Skeletal muscle tissue (tissue), 4 donors: ENCODE data around the gene ZNF45. TPM values are rescaled to one million over a fixed set of nuclear protein-coding genes. Genes with fewer than 3 reads are reported as not detected.
A peak's percentile ranks its signal among the peaks of the same experiment; 100 is the strongest.

Experiments
- H3K27ac ChIP-seq: one replicate; pipeline ENCODE4 v1.7.0; 2013; ENCODE audit warnings: mild to moderate bottlenecking, low read depth, low read length, inconsistent platforms
- H3K27me3 ChIP-seq, 3 donors: one replicate each; pipeline ENCODE4 v1.7.0; 2013; ENCODE audit warnings: low read length in 3 of 3; ENCODE audit not compliant: control insufficient read depth in 3 of 3, insufficient read depth in 3 of 3
- H3K36me3 ChIP-seq, 3 donors: one replicate each; pipeline ENCODE4 v1.7.0; 2013; ENCODE audit warnings: low read length in 3 of 3; ENCODE audit not compliant: control insufficient read depth in 3 of 3, insufficient read depth in 3 of 3
- H3K4me1 ChIP-seq, 3 donors: one replicate each; pipeline ENCODE4 v1.7.0; 2013; ENCODE audit warnings: low read length in 3 of 3, mild to moderate bottlenecking in 3 of 3; ENCODE audit not compliant: control insufficient read depth in 3 of 3, insufficient read depth in 3 of 3
- H3K4me3 ChIP-seq, 3 donors: one replicate each; pipeline ENCODE4 v1.7.0; 2013; ENCODE audit warnings: low read length in 3 of 3
- H3K9ac ChIP-seq, 3 donors: one replicate each; pipeline ENCODE4 v1.7.0; 2013; ENCODE audit warnings: low read length in 3 of 3, mild to moderate bottlenecking in 3 of 3, moderate library complexity in 2 of 3, low read depth in 1 of 3
- H3K9me3 ChIP-seq, 3 donors: one replicate each; pipeline ENCODE4 v1.7.0; 2013; ENCODE audit warnings: low read length in 3 of 3; ENCODE audit not compliant: control insufficient read depth in 3 of 3
- total RNA-seq: library from RNA; depleted of rRNA; stranded (reverse); fragments of >200 nt; gene quantifications from one replicate; pipeline ENCODE4 v1.2.3, GENCODE V29; 2014
- donor health status: Osteomylitis.

The ZNF45 gene
- total RNA-seq, result 13.0 TPM

- Histone ChIP-seq H3K27ac (peak within 1 kb of the TSS; percentile 85), H3K4me1 (peaks cover 7 to 13% (median 8%) of the 10 kb centered on the region in 3 donors), H3K4me3 (peak within 1 kb of the TSS; percentile 81 to 91 (median 85)), H3K9ac (peak within 1 kb of the TSS; percentile 87 to 89 (median 89)), H3K27me3 (no peaks in the 10 kb centered on the region), H3K9me3 (peaks cover 0 to 4% (median 0%) of the 10 kb centered on the region in 3 donors), H3K36me3 (peaks cover 8 to 27% (median 25%) of the 10 kb centered on the region in 3 donors)
These were observed at the start of gene ZNF45 for GRCh38 chr19:43934985-43935708. ZNF45 (minus strand) TSS chr19:43935282; CDS start chr19:43922185, 13,097 bp downstream.

DNA sequence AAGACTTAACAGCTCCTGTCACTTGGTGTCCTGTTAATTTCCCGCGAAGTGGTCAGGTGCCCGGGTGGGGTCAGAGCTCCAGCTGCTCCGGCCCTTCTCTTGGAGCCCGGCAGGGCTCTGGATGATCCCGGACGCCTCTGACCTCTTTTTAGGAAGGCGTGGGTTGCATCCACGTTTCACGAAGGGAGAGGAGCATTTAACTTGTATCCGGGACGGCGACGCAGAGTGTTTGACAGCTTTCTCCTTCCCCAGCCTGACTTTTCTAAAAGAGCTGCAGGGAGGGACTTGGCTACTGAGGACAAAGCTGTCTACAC, 49.6 kb upstream of the ZNF45 start:
- H3K9ac ChIP-seq, result peak overlapping the region; percentile 23 to 84 (median 27)
- H3K9me3 ChIP-seq, result peaks cover 0 to 12% (median 10%) of the 10 kb centered on the region in 3 donors
- H3K27me3 ChIP-seq, result no peaks in the 10 kb centered on the region
- H3K4me3 ChIP-seq, result peak overlapping the region; percentile 68 to 96 (median 92)
- no peak overlapping the region for H3K27ac ChIP-seq
- H3K36me3 ChIP-seq, result peaks cover 7 to 12% (median 11%) of the 10 kb centered on the region in 3 donors
- H3K4me1 ChIP-seq, result peaks cover 0 to 2% (median 0%) of the 10 kb centered on the region in 3 donors

DNA sequence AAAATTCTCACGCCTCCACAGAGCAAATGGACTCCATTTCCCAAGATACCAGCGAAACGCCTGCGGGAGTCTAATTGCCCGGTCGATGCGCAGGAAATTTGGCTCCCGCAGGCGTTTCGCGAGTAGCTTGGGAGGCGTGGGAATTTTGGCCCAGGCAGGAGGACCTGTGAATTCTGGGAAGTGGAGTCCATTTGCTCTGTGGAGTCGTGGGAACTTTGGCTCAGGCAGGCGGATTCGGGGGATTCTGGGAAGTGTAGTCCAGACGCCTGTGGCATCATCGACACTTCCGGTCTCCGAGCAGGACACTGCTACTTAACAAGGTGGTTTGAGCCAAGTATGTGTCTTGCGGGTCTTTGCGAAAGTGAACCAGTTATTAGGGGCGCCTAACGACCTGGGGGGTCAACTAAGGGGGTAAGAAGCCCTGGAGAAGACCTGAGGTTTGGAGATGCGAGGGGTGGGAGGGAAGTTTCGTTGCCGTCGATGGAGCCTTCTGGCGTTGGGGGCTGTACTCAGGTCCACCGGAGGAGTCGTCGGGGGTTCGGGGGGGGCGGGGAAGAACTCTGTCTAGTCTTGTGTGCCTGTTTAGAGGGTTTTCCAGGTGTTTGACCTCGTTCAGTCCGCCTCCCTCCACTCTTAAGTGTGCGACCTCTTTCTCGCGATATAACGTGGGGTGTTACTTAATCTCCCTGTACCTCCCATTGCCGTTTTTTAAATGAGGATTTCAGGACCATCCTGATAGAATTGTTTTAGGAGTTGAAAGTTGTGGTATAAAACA, 49.0 kb upstream of the ZNF45 start, which contains the start of gene ZNF155:
TSS of gene ZNF155 (plus strand) at position 277 of the 775 bp plus-strand sequence. CDS start 4,356 bp downstream, outside the sequence.
- H3K9me3 ChIP-seq, result peaks cover 0 to 15% (median 10%) of the 10 kb centered on the region in 3 donors
- peaks cover 0 to 2% (median 0%) of the 10 kb centered on the region in 3 donors for H3K4me1 ChIP-seq
- peak within 1 kb of the TSS; percentile 68 to 96 (median 92) for H3K4me3 ChIP-seq
- H3K27me3 ChIP-seq, result no peaks in the 10 kb centered on the region
- H3K36me3 ChIP-seq, result peaks cover 3 to 7% (median 6%) of the 10 kb centered on the region in 3 donors
- H3K9ac ChIP-seq, result peak within 1 kb of the TSS; percentile 23 to 84 (median 71)
- H3K27ac ChIP-seq, result no peak within 1 kb of the TSS

- peak overlapping the region; percentile 68 to 96 (median 92) for H3K4me3 ChIP-seq
- H3K27ac ChIP-seq, result no peak overlapping the region
These were observed 48.4 kb upstream of the ZNF45 start for GRCh38 chr19:43983544-43983911.

DNA sequence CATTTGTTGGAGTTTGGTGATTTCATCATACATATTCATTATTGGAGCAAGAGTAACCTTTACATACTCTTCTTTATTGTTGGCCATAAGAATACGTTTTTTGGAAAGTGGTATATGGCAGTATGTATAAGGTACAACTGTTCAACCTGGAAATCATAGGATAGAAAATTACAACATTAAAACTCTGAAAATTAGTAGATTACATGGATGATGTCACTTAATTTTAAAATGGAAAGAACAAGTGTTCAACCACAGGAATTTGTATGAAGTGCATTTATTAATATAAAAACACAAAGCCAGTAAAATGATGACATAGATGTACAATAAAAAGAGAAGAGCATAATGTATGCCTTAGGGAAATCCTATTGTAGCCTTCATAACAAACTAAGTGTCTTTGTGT, 41.6 kb upstream of the ZNF45 start:
- H3K9ac ChIP-seq, result no peak overlapping the region
- no peak overlapping the region for H3K27ac ChIP-seq
- peaks cover 0 to 3% (median 0%) of the 10 kb centered on the region in 3 donors for H3K36me3 ChIP-seq
- peaks cover 3 to 52% (median 9%) of the 10 kb centered on the region in 3 donors for H3K9me3 ChIP-seq
- H3K4me1 ChIP-seq, result no peaks in the 10 kb centered on the region
- H3K27me3 ChIP-seq, result no peaks in the 10 kb centered on the region
- H3K4me3 ChIP-seq, result no peak overlapping the region

More at GRCh38 chr19:43983544-43983911, 48.4 kb upstream of the ZNF45 start:
- Histone ChIP-seq H3K9ac (no peak overlapping the region), H3K27me3 (no peaks in the 10 kb centered on the region), H3K36me3 (peaks cover 2 to 5% (median 5%) of the 10 kb centered on the region in 3 donors), H3K4me1 (peaks cover 0 to 2% (median 0%) of the 10 kb centered on the region in 3 donors), H3K9me3 (peaks cover 0 to 17% (median 10%) of the 10 kb centered on the region in 3 donors)

DNA sequence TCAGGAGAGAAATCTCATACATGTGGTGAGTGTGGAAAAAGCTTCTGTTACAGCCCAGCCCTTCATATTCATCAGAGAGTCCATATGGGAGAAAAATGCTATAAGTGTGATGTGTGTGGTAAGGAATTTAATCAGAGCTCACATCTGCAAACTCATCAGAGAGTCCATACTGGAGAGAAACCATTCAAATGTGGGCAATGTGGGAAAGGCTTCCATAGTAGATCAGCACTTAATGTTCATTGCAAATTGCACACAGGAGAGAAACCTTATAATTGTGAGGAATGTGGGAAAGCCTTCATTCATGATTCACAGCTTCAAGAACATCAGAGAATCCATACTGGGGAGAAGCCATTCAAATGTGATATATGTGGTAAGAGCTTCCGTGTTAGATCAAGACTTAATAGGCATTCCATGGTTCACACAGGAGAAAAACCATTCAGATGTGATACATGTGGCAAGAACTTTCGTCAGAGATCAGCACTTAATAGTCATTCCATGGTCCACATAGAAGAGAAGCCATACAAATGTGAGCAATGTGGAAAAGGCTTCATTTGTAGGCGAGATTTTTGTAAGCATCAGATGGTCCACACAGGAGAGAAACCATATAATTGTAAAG, 31.1 kb upstream of the ZNF45 start:
- Histone ChIP-seq H3K9ac (no peak overlapping the region), H3K27me3 (no peaks in the 10 kb centered on the region), H3K9me3 (peaks cover 27 to 77% (median 54%) of the 10 kb centered on the region in 3 donors), H3K4me3 (peak overlapping the region in 2 of 3 donors; percentile 34 to 38), H3K4me1 (no peaks in the 10 kb centered on the region), H3K36me3 (peaks cover 54 to 70% (median 68%) of the 10 kb centered on the region in 3 donors), H3K27ac (no peak overlapping the region)

- Histone ChIP-seq H3K4me1 (no peaks in the 10 kb centered on the region), H3K9ac (no peak overlapping the region), H3K27ac (no peak overlapping the region), H3K27me3 (no peaks in the 10 kb centered on the region), H3K36me3 (peaks cover 19 to 32% (median 30%) of the 10 kb centered on the region in 3 donors), H3K9me3 (peaks cover 21 to 70% (median 31%) of the 10 kb centered on the region in 3 donors), H3K4me3 (peak overlapping the region in 1 of 3 donors; percentile 23)
These were observed 25.3 kb upstream of the ZNF45 start for GRCh38 chr19:43960411-43960810.

DNA sequence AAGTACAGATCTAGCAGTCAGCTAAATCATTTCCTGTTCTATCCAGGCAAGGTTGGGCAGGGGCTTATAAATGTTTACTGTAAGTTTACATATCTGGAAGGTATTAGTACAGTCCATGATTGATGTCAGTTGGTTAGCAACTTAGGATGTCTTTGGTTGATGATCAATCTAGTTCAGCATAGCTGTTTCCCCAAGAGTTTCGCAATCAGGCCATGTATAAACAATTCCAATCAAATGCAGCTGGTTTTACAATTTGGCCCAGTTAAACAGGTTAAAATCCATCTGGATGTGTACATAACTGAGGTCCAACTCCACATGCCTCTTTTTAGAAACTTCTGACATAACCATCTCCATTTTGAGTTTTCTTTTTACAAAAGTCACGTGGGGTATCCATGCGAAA, 22.8 kb upstream of the ZNF45 start:
- Histone ChIP-seq H3K4me1 (no peaks in the 10 kb centered on the region), H3K27ac (no peak overlapping the region), H3K36me3 (peaks cover 8 to 18% (median 14%) of the 10 kb centered on the region in 3 donors), H3K4me3 (peak overlapping the region in 1 of 3 donors; percentile 18), H3K9ac (no peak overlapping the region), H3K27me3 (no peaks in the 10 kb centered on the region), H3K9me3 (peaks cover 13 to 55% (median 21%) of the 10 kb centered on the region in 3 donors)

DNA sequence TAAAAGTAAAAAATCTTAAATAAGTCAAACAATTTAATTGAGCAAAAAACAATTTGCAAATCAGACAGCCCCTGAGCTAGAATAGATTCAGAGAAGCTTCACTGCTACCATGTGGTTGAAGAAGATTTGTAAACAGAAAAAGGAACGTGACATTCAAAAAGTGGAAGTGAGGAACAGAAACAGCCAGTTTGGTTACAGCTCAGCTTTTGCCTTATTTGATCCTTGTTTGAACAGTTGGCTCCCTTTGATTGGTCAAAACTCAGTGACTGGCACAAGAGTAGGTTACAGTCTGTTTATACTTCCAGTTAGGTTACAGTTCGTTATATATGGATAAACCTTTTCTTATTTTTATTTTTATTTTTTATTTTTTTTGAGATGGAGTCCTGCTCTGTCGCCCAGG, 21.7 kb upstream of the ZNF45 start:
- Histone ChIP-seq H3K4me3 (no peak overlapping the region), H3K27ac (no peak overlapping the region), H3K27me3 (no peaks in the 10 kb centered on the region), H3K36me3 (peaks cover 8 to 13% (median 11%) of the 10 kb centered on the region in 3 donors), H3K4me1 (no peaks in the 10 kb centered on the region), H3K9me3 (peaks cover 10 to 55% (median 15%) of the 10 kb centered on the region in 3 donors), H3K9ac (no peak overlapping the region)
